Neural progenitor cell (in vitro differentiated cells): ENCODE results near the gene LSP1. TPM values are rescaled to one million over a fixed set of nuclear protein-coding genes. Genes with fewer than 3 reads are reported as not detected.

Experiments
- DNase-seq: peaks from one replicate; pipeline ENCODE4 v3.0.0-alpha.2; 2016; ENCODE audit warnings: low spot score
- H2AFZ ChIP-seq: fragments of 200-600 bp; sonication (generic); replicated peaks from 2 replicates; pipeline ENCODE4 v1.6.1; 2016; ENCODE audit warnings: antibody characterized with exemption
- H3F3A ChIP-seq: fragments of 200-600 bp; sonication (generic); 2 replicates; pipeline ENCODE4 v1.6.1; 2016; ENCODE audit warnings: antibody characterized with exemption, low read depth
- H3K27ac ChIP-seq: fragments of 200-600 bp; sonication (generic); 2 replicates; pipeline ENCODE4 v1.5.1; 2016; ENCODE audit warnings: mild to moderate bottlenecking
- H3K27me3 ChIP-seq: fragments of 200-600 bp; sonication (generic); 2 replicates; pipeline ENCODE4 v1.6.1; 2016; ENCODE audit warnings: mild to moderate bottlenecking, moderate library complexity
- H3K36me3 ChIP-seq: fragments of 200-600 bp; sonication (generic); 2 replicates; pipeline ENCODE4 v1.5.1; 2016
- H3K4me1 ChIP-seq: fragments of 200-600 bp; sonication (generic); 2 replicates; pipeline ENCODE4 v1.6.1; 2016; ENCODE audit warnings: mixed run types
- H3K4me2 ChIP-seq: fragments of 200-600 bp; sonication (generic); 2 replicates; pipeline ENCODE4 v1.6.1; 2016
- H3K4me3 ChIP-seq: fragments of 200-600 bp; sonication (generic); 2 replicates; pipeline ENCODE4 v1.5.1; 2016
- H3K79me2 ChIP-seq: fragments of 200-600 bp; sonication (generic); 2 replicates; pipeline ENCODE4 v1.6.1; 2016; ENCODE audit warnings: low read depth
- H3K9ac ChIP-seq: fragments of 200-600 bp; sonication (generic); 2 replicates; pipeline ENCODE4 v1.6.1; 2016
- H3K9me3 ChIP-seq: fragments of 200-600 bp; sonication (generic); 2 replicates; pipeline ENCODE4 v1.5.1; 2016; ENCODE audit warnings: low read depth
- H4K20me1 ChIP-seq: fragments of 200-600 bp; sonication (generic); 2 replicates; pipeline ENCODE4 v1.6.1; 2016; ENCODE audit warnings: low read depth
- H3K27ac Mint-ChIP-seq: 3 replicates; pipeline ENCODE4 v1.8.0; 2021; ENCODE audit warnings: mixed read lengths
- H3K27me3 Mint-ChIP-seq: 2 replicates; pipeline ENCODE4 v1.8.0; 2022; ENCODE audit warnings: low read depth, mild to moderate bottlenecking, inconsistent platforms, moderate library complexity, mixed read lengths; ENCODE audit not compliant: insufficient read depth
- H3K36me3 Mint-ChIP-seq: 3 replicates; pipeline ENCODE4 v1.8.0; 2021; ENCODE audit warnings: mixed read lengths
- H3K4me1 Mint-ChIP-seq: 3 replicates; pipeline ENCODE4 v1.8.0; 2021; ENCODE audit warnings: mixed read lengths
- H3K4me3 Mint-ChIP-seq: 3 replicates; pipeline ENCODE4 v1.8.0; 2021; ENCODE audit warnings: mild to moderate bottlenecking, moderate library complexity, mixed read lengths
- H3K9me3 Mint-ChIP-seq: 3 replicates; pipeline ENCODE4 v1.8.0; 2020; ENCODE audit warnings: mixed read lengths
- CTCF ChIP-seq: fragments of 200-600 bp; sonication (generic); IDR thresholded peaks from 2 replicates; pipeline ENCODE4 v1.5.1; 2017; ENCODE audit warnings: antibody characterized with exemption, mild to moderate bottlenecking
- EZH2 ChIP-seq: fragments of 200-600 bp; sonication (generic); IDR thresholded peaks from 2 replicates; pipeline ENCODE4 v1.6.1; 2017; ENCODE audit warnings: antibody characterized with exemption, mild to moderate bottlenecking, moderate library complexity
- EZH2phosphoT487 ChIP-seq: fragments of 200-600 bp; sonication (generic); IDR thresholded peaks from 2 replicates; pipeline ENCODE4 v1.6.1; 2017; ENCODE audit warnings: antibody characterized with exemption
- total RNA-seq: library from RNA; depleted of rRNA; stranded (reverse); fragments of >200 nt; gene quantifications from 2 replicates; pipeline ENCODE4 v1.2.3, GENCODE V29; 2015; ENCODE audit warnings: low replicate concordance

Gene LSP1
- total RNA-seq, 1 donor from 2014 or later = not detected

- no peaks in the 10 kb centered on the region for H3K36me3 ChIP-seq
- no peak overlapping the region for H3K4me3 ChIP-seq
- H3K4me2 ChIP-seq = no peak overlapping the region
- Mint-ChIP-seq H3K27me3 (no peaks in the 10 kb centered on the region), H3K36me3 (no peaks in the 10 kb centered on the region), H3K4me3 (no peak overlapping the region), H3K4me1 (peaks cover 16% of the 10 kb centered on the region), H3K27ac (no peak overlapping the region), H3K9me3 (no peaks in the 10 kb centered on the region)
- DNase-seq = no peak
- no peak overlapping the region for H3K9ac ChIP-seq
- no peak for TF ChIP-seq EZH2
- peaks cover 5% of the 10 kb centered on the region for H3K4me1 ChIP-seq
- H3F3A ChIP-seq = no peaks in the 10 kb centered on the region
- H4K20me1 ChIP-seq = no peaks in the 10 kb centered on the region
- no peak overlapping the region for H3K27ac ChIP-seq
- no peaks in the 10 kb centered on the region for H3K27me3 ChIP-seq
- no peaks in the 10 kb centered on the region for H3K79me2 ChIP-seq
- H3K9me3 ChIP-seq = no peaks in the 10 kb centered on the region
- H2AFZ ChIP-seq = no peak overlapping the region
Measured at GRCh38 chr11:1840780-1841480, 12.0 kb upstream of the LSP1 start.

- H3K4me1 Mint-ChIP-seq = peaks cover 17% of the 10 kb centered on the region
- Histone ChIP-seq H3K36me3 (no peaks in the 10 kb centered on the region), H3K9ac (peak overlapping the region; percentile 13), H3K4me1 (peaks cover 5% of the 10 kb centered on the region), H3K4me3 (no peak overlapping the region), H4K20me1 (no peaks in the 10 kb centered on the region), H3K4me2 (no peak overlapping the region), H3K27ac (no peak overlapping the region), H3K79me2 (no peaks in the 10 kb centered on the region), H2AFZ (no peak overlapping the region), H3K27me3 (no peaks in the 10 kb centered on the region), H3F3A (no peaks in the 10 kb centered on the region), H3K9me3 (no peaks in the 10 kb centered on the region)
- no peaks in the 10 kb centered on the region for H3K27me3 Mint-ChIP-seq
- no peaks in the 10 kb centered on the region for H3K9me3 Mint-ChIP-seq
- no peak overlapping the region for H3K4me3 Mint-ChIP-seq
- no peaks in the 10 kb centered on the region for H3K36me3 Mint-ChIP-seq
- H3K27ac Mint-ChIP-seq = no peak overlapping the region
- TF ChIP-seq EZH2phosphoT487 = no peak
- DNase-seq = no peak
Measured at GRCh38 chr11:1841511-1842148, 11.3 kb upstream of the LSP1 start.

GRCh38 chr11:1842149-1843097, 10.5 kb upstream of the LSP1 start:
- Mint-ChIP-seq H3K27ac (no peak overlapping the region), H3K36me3 (no peaks in the 10 kb centered on the region), H3K9me3 (no peaks in the 10 kb centered on the region), H3K27me3 (peaks cover 2% of the 10 kb centered on the region), H3K4me3 (no peak overlapping the region), H3K4me1 (peaks cover 18% of the 10 kb centered on the region)
- TF ChIP-seq EZH2phosphoT487 (no peak), EZH2 (no peak), CTCF (no peak)
- no peaks in the 10 kb centered on the region for H3F3A ChIP-seq
- H3K4me3 ChIP-seq = no peak overlapping the region
- no peak overlapping the region for H2AFZ ChIP-seq
- no peak for DNase-seq
- no peaks in the 10 kb centered on the region for H3K79me2 ChIP-seq
- H4K20me1 ChIP-seq = no peaks in the 10 kb centered on the region
- H3K36me3 ChIP-seq = no peaks in the 10 kb centered on the region
- H3K9ac ChIP-seq = peak overlapping the region; percentile 13
- H3K9me3 ChIP-seq = no peaks in the 10 kb centered on the region
- H3K4me2 ChIP-seq = no peak overlapping the region
- H3K4me1 ChIP-seq = peaks cover 5% of the 10 kb centered on the region
- no peaks in the 10 kb centered on the region for H3K27me3 ChIP-seq
- H3K27ac ChIP-seq = no peak overlapping the region

- H3K4me3 ChIP-seq = no peak overlapping the region
- H3K36me3 ChIP-seq = no peaks in the 10 kb centered on the region
- H3K4me1 ChIP-seq = peaks cover 2% of the 10 kb centered on the region
- H2AFZ ChIP-seq = no peak overlapping the region
- peaks cover 18% of the 10 kb centered on the region for H3K4me1 Mint-ChIP-seq
- TF ChIP-seq EZH2phosphoT487 (no peak), CTCF (no peak), EZH2 (no peak)
- peaks cover 4% of the 10 kb centered on the region for H3K27me3 Mint-ChIP-seq
- H3K27ac ChIP-seq = no peak overlapping the region
- H3K36me3 Mint-ChIP-seq = no peaks in the 10 kb centered on the region
- no peak overlapping the region for H3K4me3 Mint-ChIP-seq
- no peaks in the 10 kb centered on the region for H3K9me3 Mint-ChIP-seq
- no peak overlapping the region for H3K27ac Mint-ChIP-seq
- no peaks in the 10 kb centered on the region for H3K27me3 ChIP-seq
- H4K20me1 ChIP-seq = no peaks in the 10 kb centered on the region
- no peaks in the 10 kb centered on the region for H3K9me3 ChIP-seq
- no peaks in the 10 kb centered on the region for H3K79me2 ChIP-seq
- no peak overlapping the region for H3K4me2 ChIP-seq
- H3F3A ChIP-seq = no peaks in the 10 kb centered on the region
- DNase-seq = no peak
- no peak overlapping the region for H3K9ac ChIP-seq
Measured at GRCh38 chr11:1843098-1843473, 9.8 kb upstream of the LSP1 start.
